HepG2 (cell line): ENCODE measurements around the gene PCSK2. TPM values are rescaled to one million over a fixed set of nuclear protein-coding genes. Genes with fewer than 3 reads are reported as not detected.

ENCODE experiments used
- ATAC-seq: fragments of 200-7000 bp; cut with Tn5 transposase; 3 replicates; pipeline ENCODE4 v1.9.1; 2020; ENCODE audit warnings: mild to moderate bottlenecking, moderate library complexity
- BruUV-seq: library from RNA; stranded (reverse); fragments of 400-500 nt; replicated peaks from 2 replicates; lab custom pipeline; 2021; lab: Mats Ljungman, UMichigan
- CTCF ChIA-PET: fragments of 300-600 bp; formaldehyde crosslinking; extraction: SDS; loops from one replicate; lab custom pipeline; 2021; ENCODE audit warnings: low total read pairs, inconsistent platforms, low intra/inter-chr PET ratio; lab: Yijun Ruan, JAX
- POLR2A ChIA-PET: fragments of 350-600 bp; sonication (Branson Sonifier 250); formaldehyde crosslinking; loops from one replicate; lab custom pipeline; 2020; ENCODE audit warnings: antibody characterized with exemption, inconsistent platforms; lab: Yijun Ruan, JAX
- DNase-seq: peaks from one replicate; pipeline ENCODE4 v3.0.0-alpha.2; 2015; ENCODE audit warnings: low spot score
- FAIRE-seq: peaks from 3 replicates; lab custom pipeline; 2011; peaks lifted over from hg19 to GRCh38; lab: Jason Lieb, UNC
- H2AFZ ChIP-seq: one replicate; pipeline ENCODE4 v1.6.1; 2011; ENCODE audit warnings: low read length, inconsistent platforms
- H3K27ac ChIP-seq: fragments of 300-600 bp; 3 replicates; pipeline ENCODE4 v1.8.0; 2011; ENCODE audit warnings: mixed run types, mild to moderate bottlenecking, mixed read lengths, low read length, inconsistent platforms; ENCODE audit not compliant: insufficient read depth; ENCODE audit errors: extremely low read length
- H3K27me3 ChIP-seq, 2 experiments: fragments of 200-600 bp in 1 of 2; 2 replicates in 1 of 2; 3 replicates in 1 of 2; pipeline versions ENCODE4 v1.6.0 to v1.8.0; 2011; ENCODE audit warnings: low read length in 2 of 2, mild to moderate bottlenecking in 2 of 2, moderate library complexity in 2 of 2, inconsistent platforms in 1 of 2; ENCODE audit not compliant: insufficient read depth in 2 of 2, control insufficient read depth in 1 of 2
- H3K36me3 ChIP-seq, 2 experiments: fragments of 200-600 bp in 1 of 2; replicated peaks in 1 of 2; 2 replicates in 1 of 2; 3 replicates in 1 of 2; pipeline versions ENCODE4 v1.5.1 to v1.8.0; 2011; ENCODE audit warnings: low read length in 2 of 2, inconsistent platforms in 1 of 2; ENCODE audit not compliant: insufficient read depth in 2 of 2, control insufficient read depth in 1 of 2
- H3K4me1 ChIP-seq: 2 replicates; pipeline ENCODE4 v1.5.1; 2012; ENCODE audit warnings: low read length, inconsistent platforms; ENCODE audit not compliant: insufficient read depth
- H3K4me2 ChIP-seq: 2 replicates; pipeline ENCODE4 v1.6.0; 2011; ENCODE audit warnings: low read depth, low read length, inconsistent platforms
- H3K4me3 ChIP-seq, 3 experiments: fragments of 200-600 bp in 1 of 3; sonication (generic), shearing (Covaris generic) in 1 of 3; replicated peaks in 1 of 3; 2 replicates each; pipeline ENCODE4 v1.5.1; 2011 to 2016; ENCODE audit warnings: low read length in 3 of 3, inconsistent platforms in 2 of 3, low read depth in 2 of 3, mild to moderate bottlenecking in 2 of 3, control low read depth in 1 of 3, mixed read lengths in 1 of 3; ENCODE audit not compliant: insufficient read depth in 1 of 3
- H3K79me2 ChIP-seq: one replicate; pipeline ENCODE4 v1.6.1; 2011; ENCODE audit warnings: low read length, inconsistent platforms; ENCODE audit not compliant: insufficient read depth
- H3K9ac ChIP-seq: 2 replicates; pipeline ENCODE4 v1.6.0; 2011; ENCODE audit warnings: mild to moderate bottlenecking, low read depth, low read length, inconsistent platforms; ENCODE audit not compliant: insufficient read depth
- H3K9me3 ChIP-seq: 2 replicates; pipeline ENCODE4 v1.5.1; 2012; ENCODE audit warnings: mild to moderate bottlenecking, low read length
- H4K20me1 ChIP-seq: 2 replicates; pipeline ENCODE4 v1.6.0; 2011; ENCODE audit warnings: inconsistent platforms, mild to moderate bottlenecking, low read length, moderate library complexity; ENCODE audit not compliant: insufficient read depth
- HOXA9 ChIP-seq: sonication (generic); formaldehyde crosslinking; IDR thresholded peaks from 2 replicates; pipeline ENCODE4 v1.8.1; 2022; ENCODE audit warnings: missing genetic modification reagents, mild to moderate bottlenecking, moderate library complexity, borderline replicate concordance
- IKZF1 ChIP-seq: fragments of 450-650 bp; IDR thresholded peaks from 2 replicates; pipeline ENCODE4 v1.7.1; 2016
- LBX2 ChIP-seq: sonication (generic); formaldehyde crosslinking; IDR thresholded peaks from 2 replicates; pipeline ENCODE4 v1.5.0; 2020; ENCODE audit warnings: missing genetic modification reagents, mild to moderate bottlenecking, borderline replicate concordance
- LRRFIP1 ChIP-seq: sonication (generic); formaldehyde crosslinking; conservative IDR thresholded peaks from 2 replicates; pipeline ENCODE4 v1.4.0; 2020; ENCODE audit warnings: missing genetic modification reagents
- NR2F2 ChIP-seq: IDR thresholded peaks from 2 replicates; pipeline ENCODE4 v1.6.1; 2012; ENCODE audit warnings: low read depth, inconsistent platforms, borderline replicate concordance
- RARG ChIP-seq: sonication (generic); formaldehyde crosslinking; IDR thresholded peaks from 2 replicates; pipeline ENCODE4 v1.4.0; 2020; ENCODE audit warnings: low read depth, mild to moderate bottlenecking, missing genetic modification reagents
- SP5 ChIP-seq: IDR thresholded peaks from 2 replicates; pipeline ENCODE4 v1.6.1; 2016; ENCODE audit warnings: low read depth, borderline replicate concordance
- TAF15 ChIP-seq: fragments of 200-400 bp; formaldehyde crosslinking; IDR thresholded peaks from one replicate; pipeline ENCODE4 v1.6.1; 2018; ENCODE audit warnings: mild to moderate bottlenecking, low read depth, low read length; ENCODE audit not compliant: poor library complexity, severe bottlenecking
- TBP ChIP-seq: sonication (generic); formaldehyde crosslinking; IDR thresholded peaks from 2 replicates; pipeline ENCODE4 v1.5.0; 2020; ENCODE audit warnings: missing genetic modification reagents
- TOE1 ChIP-seq: sonication (generic); formaldehyde crosslinking; IDR thresholded peaks from 2 replicates; pipeline ENCODE4 v1.4.0; 2020; ENCODE audit warnings: mild to moderate bottlenecking, missing genetic modification reagents
- USF2 ChIP-seq, 2 experiments: sonication (generic) in 1 of 2; formaldehyde crosslinking in 1 of 2; IDR thresholded peaks; 2 replicates each; pipeline versions ENCODE4 v1.5.1 to v1.6.1; 2011 to 2020; ENCODE audit warnings: borderline replicate concordance in 1 of 2, low read depth in 1 of 2, low read length in 1 of 2, mild to moderate bottlenecking in 1 of 2, missing genetic modification reagents in 1 of 2, moderate library complexity in 1 of 2
- XRCC5 ChIP-seq: fragments of 200-400 bp; formaldehyde crosslinking; optimal IDR thresholded peaks from 2 replicates; pipeline ENCODE3; 2017; ENCODE audit warnings: mild to moderate bottlenecking, low read length
- ZNF20 ChIP-seq: sonication (generic); formaldehyde crosslinking; IDR thresholded peaks from 2 replicates; pipeline ENCODE4 v1.4.0; 2020; ENCODE audit warnings: mild to moderate bottlenecking, moderate library complexity, missing genetic modification reagents
- ZNF205 ChIP-seq: IDR thresholded peaks from 2 replicates; pipeline ENCODE4 v1.6.1; 2018; ENCODE audit warnings: missing biosample characterization, missing genetic modification reagents
- ZNF644 ChIP-seq: IDR thresholded peaks from 2 replicates; pipeline ENCODE4 v1.6.1; 2016; ENCODE audit warnings: low read depth
- ZNF652 ChIP-seq: IDR thresholded peaks from 2 replicates; pipeline ENCODE4 v1.6.1; 2016; ENCODE audit warnings: low read depth, borderline replicate concordance
- ZNF839 ChIP-seq: sonication (generic); formaldehyde crosslinking; IDR thresholded peaks from 2 replicates; pipeline ENCODE4 v1.4.0; 2020; ENCODE audit warnings: missing genetic modification reagents, mild to moderate bottlenecking, borderline replicate concordance
- ZSCAN31 ChIP-seq: sonication (generic); formaldehyde crosslinking; IDR thresholded peaks from 2 replicates; pipeline ENCODE4 v1.5.0; 2020; ENCODE audit warnings: low read depth, mild to moderate bottlenecking, missing genetic modification reagents
- ZSCAN5A ChIP-seq: sonication (generic); formaldehyde crosslinking; IDR thresholded peaks from 2 replicates; pipeline ENCODE4 v1.8.0; 2022; ENCODE audit warnings: mild to moderate bottlenecking, missing genetic modification reagents, borderline replicate concordance
- WGBS: methylation state at CpG from one replicate; pipeline ENCODE4 v1.1.6; 2017; ENCODE audit warnings: low lambda C conversion rate; 5-methylcytosine and 5-hydroxymethylcytosine counted together
- in situ Hi-C: cut with HindIII; loops from 2 replicates; pipeline ENCODE4 v1.10.0; 2017; ENCODE audit warnings: low pct_unique_long_range_greater_than_20kb; ENCODE audit not compliant: extremely low pct_ligation_motif_present
- intact Hi-C: fragments of 100-400 bp; cut with micrococcal nuclease; formaldehyde crosslinking; loops from one replicate; pipeline ENCODE4 v1.10.0; 2022; ENCODE audit not compliant: unreplicated experiment
- polyA plus RNA-seq, 8 experiments: library from polyadenylated mRNA; depleted of rRNA in 3 of 8; stranded (reverse) in 7 of 8; unstranded in 1 of 8; fragments of >200 nt; fragmentation: Illumina TruSeq in 4 of 8; extraction: Trizol in 4 of 8; gene quantifications; 2 replicates each; pipeline versions ENCODE4 v1.2.1 to v1.2.3, GENCODE V29; 2011 to 2016; ENCODE audit warnings: low read depth in 4 of 8, missing spikeins in 1 of 8, mixed read lengths in 1 of 8; ENCODE audit not compliant: insufficient read depth in 1 of 8
- total RNA-seq, 5 experiments: library from RNA; depleted of rRNA; stranded (reverse); fragments of >200 nt; fragmentation: Illumina TruSeq; extraction: Trizol; gene quantifications; 2 replicates each; pipeline ENCODE4 v1.2.3, GENCODE V29; 2016; ENCODE audit warnings: low read depth in 1 of 5

PCSK2 gene
- total and polyA plus RNA-seq, 2 of the 13 experiments (the other 11 are each of a cell fraction or from before 2014, with no cell fraction given) = not detected

- FAIRE-seq (no peak), DNase-seq (no peak), ATAC-seq (no peak)
- intact Hi-C loops (no loop called here), in situ Hi-C loops (loop anchor here (25.0 kb wide), 1 partner anchor 764 kb away; the partner anchor contains the start of gene ZNF133)
- Histone ChIP-seq H2AFZ (no peak overlapping the region), H3K4me2 (no peak overlapping the region), H3K4me1 (no peaks in the 10 kb centered on the region), H3K9ac (no peak overlapping the region), H4K20me1 (no peaks in the 10 kb centered on the region), H3K36me3 (no peaks in the 10 kb centered on the region), H3K79me2 (no peaks in the 10 kb centered on the region), H3K27me3 (peaks cover 6 to 35% of the 10 kb centered on the region in 2 experiments; a peak in 4 of 5 replicates), H3K4me3 (no peak overlapping the region), H3K9me3 (no peaks in the 10 kb centered on the region), H3K27ac (no peak overlapping the region)
- WGBS = 2% methylated on average over 3 of the region's 5 CpGs
- CTCF ChIA-PET = no interaction called here
- BruUV-seq = no TSS peak
- POLR2A ChIA-PET = no interaction called here
- TF ChIP-seq TOE1 (CRISPR knock-in tag) (no peak), IKZF1 (no peak), RARG (CRISPR knock-in tag) (no peak), XRCC5 (no peak), HOXA9 (CRISPR knock-in tag) (no peak), LBX2 (CRISPR knock-in tag) (no peak), ZNF20 (CRISPR knock-in tag) (no peak), ZSCAN31 (CRISPR knock-in tag) (no peak), NR2F2 (no peak), LRRFIP1 (CRISPR knock-in tag) (no peak), SP5 (CRISPR knock-in tag) (no peak), ZNF839 (CRISPR knock-in tag) (no peak), ZNF644 (CRISPR knock-in tag) (no peak), ZNF205 (no peak), TAF15 (no peak), USF2 (IDR thresholded peaks at IDR 0.05; ENCODE audit: low read depth, low read length) (no peak), USF2 (CRISPR knock-in tag; IDR thresholded peaks at IDR 0.05; ENCODE audit: borderline replicate concordance) (no peak), ZNF652 (CRISPR knock-in tag) (no peak), ZSCAN5A (CRISPR knock-in tag) (no peak), TBP (no peak)
Measured at GRCh38 chr20:17523326-17523725, 296.5 kb downstream of the PCSK2 start.
